HPDE6-E6E7 (cell line): ENCODE data around the gene GATA6.
"Not testable (repeated sequence)": the region's sequence is repeated elsewhere in the genome, so short reads cannot be mapped to it uniquely, and the experiment has no call there.

ENCODE experiments used
- DNase-seq: peaks from one replicate; pipeline ENCODE4 v3.0.0; 2011; ENCODE audit warnings: missing footprints; ENCODE audit errors: extremely low spot score

The GATA6 gene

DNA sequence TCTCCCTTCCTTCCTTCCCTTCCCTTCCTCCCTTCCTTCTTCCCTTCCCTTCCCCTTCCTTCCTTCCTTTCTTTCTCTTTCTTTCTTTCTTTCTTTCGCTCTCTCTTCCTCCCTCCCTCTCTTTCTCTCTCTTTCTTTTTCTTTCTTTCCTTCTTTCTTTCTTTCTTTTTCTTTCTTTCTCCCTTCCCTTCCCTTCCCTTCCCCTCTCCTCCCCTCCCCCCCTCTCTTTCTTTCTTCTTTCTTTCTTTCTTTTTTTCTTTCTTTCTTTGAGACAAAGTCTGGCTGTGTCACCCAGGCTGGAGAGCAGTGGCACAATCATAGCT, 34.8 kb downstream of the GATA6 start:
- no peak for DNase-seq

DNA sequence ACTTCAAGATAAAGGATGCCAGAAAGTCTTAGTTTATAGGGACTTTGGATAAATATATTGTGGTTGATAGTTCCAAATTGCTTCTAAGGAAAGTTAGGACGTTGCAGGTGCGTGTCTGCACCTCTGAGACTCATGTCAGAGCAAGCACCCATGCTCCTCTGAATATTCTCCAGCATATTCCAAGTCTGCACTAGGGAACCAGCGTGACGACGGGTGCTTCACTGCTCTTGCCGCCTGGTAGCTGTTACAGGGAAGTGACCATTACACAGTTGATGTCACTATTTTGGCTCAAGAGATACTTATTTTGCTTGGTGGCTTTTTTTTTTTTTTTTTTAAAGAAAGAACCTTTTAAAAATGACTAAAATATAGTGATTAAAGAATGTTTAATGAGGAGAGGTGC, 35.6 kb downstream of the GATA6 start:
- no peak for DNase-seq

DNA sequence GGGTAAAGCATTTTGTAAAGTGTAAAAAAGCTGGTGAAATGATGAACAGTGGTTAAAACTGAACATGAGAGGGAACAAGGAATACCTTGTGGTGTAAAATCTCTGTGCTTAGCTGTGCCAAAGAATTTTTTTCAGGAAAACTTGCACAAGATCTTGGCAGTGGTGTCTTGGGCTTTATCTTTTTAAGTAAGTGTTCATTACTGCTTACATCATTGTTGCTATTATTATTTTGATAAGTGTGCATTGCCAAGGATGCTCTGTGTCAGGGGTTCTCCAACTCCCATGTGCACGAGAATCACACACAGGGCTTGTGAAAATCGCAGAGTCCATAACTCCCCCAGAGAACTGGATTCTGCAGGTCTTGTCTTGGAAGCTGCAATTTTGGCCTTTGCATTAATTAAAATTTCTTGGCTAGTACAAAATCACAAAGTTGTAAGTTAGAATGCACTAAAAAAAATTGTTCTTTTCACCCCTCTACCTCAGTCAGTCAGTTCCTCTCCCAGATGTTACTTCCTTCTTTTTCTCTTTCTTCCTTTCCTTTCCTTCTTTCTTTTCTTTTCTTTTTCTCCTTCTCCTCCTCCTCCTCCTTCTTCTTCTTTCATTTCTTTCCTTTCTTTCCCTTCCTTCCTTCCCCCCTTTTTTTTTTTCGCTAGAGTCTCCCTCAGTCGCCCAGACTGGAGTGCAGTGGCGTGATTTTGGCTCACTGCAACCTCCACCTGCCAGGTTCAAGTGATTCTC, 37.8 kb downstream of the GATA6 start:
- no peak for DNase-seq

DNA sequence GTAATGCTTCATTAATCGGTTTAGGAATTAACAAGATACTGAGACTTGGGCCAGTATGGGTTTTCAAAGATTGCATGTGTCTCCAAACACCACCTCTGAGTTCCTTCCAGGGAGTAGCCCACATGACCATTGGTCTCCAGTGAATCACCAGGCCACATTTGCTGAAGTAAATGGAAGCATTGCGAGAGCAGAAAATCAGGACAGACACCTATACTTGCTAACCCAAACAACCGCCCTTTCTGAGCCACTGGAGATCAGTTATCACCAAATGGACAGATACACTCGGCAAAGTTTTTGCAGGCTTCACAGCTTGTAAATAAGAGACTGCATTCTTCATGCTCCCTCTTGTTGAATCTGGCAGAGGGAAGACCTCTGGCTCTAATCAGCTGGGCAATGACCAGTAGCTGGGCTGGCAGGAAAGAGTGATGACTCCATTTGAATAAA, 40.9 kb downstream of the GATA6 start:
- DNase-seq: no peak

DNA sequence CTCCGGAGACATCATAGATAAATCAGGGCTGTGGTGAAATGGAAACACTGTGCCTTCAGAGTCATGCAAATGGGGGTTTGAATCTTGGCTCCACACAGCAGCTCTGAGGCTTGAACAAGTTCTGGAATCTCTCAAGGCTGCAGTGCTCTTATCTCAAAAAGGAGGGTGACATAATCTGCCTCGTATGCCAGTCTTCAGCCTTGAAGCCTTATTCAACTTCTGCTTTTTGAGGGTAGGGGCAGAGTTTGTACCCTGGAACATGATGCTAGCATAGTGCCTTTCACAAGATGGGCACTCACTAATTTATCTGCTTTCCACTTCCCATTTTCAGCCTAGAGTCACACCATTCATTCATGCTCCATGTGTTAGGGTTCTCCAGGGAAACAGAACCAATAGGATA, 42.3 kb downstream of the GATA6 start:
- DNase-seq: no peak

DNA sequence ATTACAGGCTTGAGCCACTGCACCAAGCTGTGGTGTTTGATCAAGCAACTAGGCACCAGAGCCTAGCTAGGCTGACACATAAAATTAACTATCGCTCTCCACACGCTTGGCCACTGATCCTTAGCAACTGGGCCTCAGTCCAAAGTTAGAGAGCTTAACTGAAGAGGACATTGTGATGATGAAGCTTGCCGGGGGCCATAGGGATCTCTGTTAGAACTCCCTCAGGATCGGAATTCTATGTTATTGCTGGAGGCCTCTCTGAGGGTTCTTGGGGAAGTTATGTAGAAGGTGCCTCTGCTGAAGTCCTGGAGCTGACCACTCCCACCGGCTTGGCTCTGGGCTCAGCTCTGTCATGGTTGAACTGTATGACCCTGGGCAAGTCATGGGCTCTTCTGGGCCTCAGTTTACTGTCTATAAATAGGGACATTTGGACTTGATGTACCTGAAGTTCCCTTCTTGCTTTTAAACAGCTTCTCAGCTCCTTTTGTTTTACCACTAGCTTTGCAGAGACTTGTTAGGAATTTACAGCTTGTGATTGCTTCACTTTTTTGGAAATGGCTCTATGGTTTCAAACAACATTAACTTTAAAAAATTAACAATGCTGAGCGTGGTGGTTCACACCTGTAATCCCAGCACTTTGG, 44.1 kb downstream of the GATA6 start:
- DNase-seq: no peak

DNA sequence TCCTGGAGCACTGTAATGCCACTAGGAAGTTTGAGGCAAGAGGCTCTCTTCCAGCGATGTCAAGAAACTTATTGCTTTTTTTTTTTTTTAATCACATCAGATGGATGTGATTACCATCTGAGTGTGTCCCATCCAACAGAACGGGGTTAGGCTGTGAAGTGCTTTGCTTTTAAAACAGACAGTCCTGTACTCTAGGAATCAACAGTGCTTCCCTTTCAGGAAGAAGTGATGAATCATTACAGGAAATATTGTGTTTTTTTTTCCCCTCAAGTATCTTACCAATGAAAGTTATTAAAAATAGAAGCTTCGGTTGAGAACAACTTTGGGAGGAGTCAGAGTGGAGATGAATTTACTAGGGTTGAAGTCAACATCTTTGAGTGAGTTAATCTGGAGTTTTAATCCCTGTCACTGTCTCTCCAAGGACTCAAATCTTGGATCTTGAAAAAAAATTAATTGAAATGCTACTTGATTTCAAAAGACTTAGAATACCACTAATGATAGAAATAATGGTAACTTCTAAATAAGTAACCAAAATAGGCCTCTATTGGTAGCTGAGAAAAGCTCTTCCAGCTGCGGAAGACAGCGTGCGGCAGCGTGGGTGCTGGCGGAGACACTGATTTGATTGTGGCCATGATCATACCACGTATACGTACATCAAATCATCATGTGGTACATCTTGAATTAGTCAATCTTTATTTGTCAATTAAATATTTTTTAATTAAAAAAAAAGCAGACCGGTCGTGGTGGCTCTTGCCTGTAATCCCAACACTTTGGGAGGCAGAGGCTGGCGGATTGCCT, 45.5 kb downstream of the GATA6 start:
- DNase-seq: peak; percentile 48

DNA sequence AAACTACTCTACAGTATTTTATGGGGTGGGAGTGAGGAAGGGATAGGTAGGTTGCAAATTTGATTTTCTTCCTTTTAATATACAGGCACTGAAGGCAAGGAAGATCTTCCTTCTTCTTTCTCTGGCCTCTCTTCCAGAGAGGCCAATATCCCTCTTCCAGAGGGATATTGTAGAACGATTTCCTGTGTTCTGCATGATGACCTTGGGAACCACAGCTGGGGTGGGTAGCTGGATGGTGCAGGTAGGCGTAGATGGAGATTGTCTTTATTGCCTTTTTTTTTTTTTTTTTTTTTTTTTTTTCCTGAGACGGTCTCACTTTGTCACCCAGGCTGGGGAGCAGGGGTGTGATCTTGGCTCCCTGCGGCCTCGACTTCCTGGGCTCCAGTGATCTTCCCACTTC, 49.4 kb downstream of the GATA6 start:
- no peak for DNase-seq

DNA sequence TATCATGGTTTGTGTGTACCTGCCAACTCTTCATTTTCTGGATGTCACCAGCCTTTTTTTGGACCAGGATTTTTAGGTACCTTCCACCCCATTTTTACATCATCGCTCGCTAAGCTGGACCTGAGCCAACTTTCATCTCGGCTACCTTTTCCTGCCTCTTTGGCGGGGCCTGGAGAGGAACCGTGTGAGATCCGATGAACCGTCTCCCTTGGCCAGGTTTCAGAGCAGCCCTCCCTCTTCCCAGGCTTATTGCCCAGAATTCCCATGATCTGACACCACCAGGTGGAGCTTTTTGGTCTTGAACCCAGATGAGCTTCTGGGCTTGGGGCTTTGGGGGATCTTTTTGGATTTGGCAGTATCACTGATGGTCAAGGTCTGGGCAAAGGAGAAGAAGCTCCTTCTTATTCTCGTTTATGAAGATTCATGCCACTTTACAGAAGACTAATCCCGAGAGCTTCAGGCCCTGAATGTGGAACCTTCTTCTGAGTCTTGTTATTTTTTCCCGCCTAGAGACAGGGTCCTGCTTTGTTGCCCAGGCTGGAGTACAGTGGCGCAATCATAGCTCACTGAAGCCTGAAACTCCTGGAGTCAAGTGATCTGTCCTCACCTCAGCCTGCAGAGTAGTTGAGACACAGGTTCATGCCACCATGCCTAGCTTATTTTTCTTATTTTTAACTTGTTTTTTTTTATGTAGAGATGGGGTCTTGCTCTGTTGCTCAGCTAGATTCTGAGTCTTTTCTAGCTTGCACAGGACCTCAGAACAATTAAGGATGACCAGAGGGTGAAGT, 50.4 kb downstream of the GATA6 start:
- no peak for DNase-seq

DNA sequence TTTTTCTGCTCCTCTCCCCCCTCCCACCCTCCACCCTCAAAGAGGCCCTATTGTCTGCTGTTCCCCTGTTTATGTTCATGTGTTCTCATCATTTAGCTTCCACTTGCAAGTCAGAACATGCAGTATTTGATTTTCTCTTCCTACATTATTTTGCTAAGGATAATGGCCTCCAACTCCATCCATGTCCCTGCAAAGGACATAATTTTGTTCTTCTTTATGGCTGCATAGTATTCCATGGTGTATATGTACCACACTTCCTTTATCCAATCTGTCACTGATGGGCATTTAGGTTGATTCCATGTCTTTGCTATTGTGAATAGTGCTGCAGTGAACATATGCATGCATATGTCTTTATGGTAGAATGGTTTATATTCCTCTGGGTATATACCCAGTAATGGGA, 51.2 kb downstream of the GATA6 start:
- DNase-seq: not testable (repeated sequence)

DNA sequence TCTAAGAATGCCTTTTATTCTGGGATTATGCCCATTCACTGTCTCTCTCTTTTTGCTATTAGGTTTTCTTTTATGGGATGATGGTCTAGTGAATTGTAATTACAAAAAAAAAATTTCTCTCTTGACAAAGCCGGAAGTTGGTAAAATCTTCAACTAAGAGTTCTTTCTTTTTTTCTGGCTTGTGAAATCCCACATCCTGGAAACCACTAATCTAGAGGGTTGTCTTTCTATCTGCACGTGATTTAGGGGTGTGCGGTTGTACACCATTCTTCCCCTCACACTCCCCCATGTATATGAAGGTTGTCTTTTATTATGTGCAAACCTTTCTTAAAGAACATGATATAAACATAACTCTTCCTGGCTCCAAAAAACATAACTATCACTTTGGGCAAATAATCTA, 52.0 kb downstream of the GATA6 start:
- DNase-seq: no peak

DNA sequence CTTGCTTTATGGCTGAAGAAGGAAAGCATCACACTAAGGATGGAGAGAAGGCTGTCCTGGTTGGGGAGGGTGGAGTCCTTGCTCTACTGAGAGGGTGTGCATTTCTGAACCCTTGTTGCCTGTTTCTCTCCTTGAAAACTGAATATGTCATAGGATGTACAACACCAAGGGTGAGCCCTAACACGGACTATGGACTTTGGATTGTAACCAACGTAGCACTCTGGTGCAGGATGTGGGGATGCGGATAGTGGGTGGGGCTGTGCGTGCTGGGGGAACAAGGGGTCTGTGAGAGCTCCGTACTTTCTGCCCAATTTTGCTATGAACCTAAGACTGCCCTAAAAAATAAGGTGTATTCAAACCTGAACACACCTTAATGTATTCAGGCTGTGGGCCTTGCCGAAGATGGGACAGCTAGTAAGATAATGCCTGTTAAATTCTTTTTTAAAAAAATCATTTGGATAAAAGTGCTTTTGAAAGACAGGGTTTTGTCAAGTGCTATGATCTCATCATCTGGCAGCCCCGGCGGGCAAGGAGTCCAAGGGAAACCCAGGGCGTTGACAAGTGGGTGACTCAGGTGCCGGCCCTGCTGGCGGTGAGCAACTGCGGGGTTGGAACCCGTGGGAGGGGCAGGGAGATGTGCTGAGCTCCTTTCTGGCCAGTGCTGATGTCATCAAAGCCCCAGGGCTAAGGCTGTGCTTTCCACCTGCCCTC, 54.0 kb downstream of the GATA6 start:
- DNase-seq: peak; percentile 98

DNA sequence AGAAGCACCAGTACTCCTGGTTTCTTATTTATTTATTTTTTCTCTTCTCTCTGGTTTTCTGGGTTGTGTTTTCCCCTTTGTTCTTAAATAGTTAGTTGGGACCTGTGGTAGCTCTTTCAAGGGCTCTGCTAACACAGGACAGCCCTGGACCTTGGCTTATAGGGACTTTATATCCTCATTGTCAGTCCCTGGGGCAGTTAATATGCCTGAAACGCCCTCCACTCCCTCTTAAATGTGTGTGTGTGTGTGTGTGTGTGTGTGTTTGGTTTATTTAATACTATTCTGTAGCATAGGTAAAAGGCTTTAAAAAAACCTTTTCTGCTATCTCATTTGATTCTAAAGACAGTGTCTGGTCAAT, 54.6 kb downstream of the GATA6 start:
- no peak for DNase-seq

DNA sequence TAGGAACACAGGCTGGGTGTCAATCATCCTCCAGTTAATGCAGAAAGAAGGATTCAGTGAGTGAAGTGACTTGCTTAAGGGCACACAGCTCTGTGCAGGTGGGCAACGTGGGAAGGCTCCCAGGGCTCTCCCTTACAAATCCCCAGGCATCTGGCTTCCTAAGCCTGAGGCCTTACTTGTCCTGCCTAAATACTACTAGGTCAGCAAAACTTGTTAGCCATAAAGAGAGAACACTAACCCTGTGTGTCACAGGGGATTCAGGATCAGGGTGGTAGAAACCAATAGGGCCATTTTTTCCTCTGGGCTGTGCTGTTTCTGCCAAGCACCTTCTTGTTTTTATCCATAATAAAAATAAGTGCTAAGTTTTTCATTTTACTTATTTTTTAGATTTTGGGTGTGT, 55.0 kb downstream of the GATA6 start:
- no peak for DNase-seq

DNA sequence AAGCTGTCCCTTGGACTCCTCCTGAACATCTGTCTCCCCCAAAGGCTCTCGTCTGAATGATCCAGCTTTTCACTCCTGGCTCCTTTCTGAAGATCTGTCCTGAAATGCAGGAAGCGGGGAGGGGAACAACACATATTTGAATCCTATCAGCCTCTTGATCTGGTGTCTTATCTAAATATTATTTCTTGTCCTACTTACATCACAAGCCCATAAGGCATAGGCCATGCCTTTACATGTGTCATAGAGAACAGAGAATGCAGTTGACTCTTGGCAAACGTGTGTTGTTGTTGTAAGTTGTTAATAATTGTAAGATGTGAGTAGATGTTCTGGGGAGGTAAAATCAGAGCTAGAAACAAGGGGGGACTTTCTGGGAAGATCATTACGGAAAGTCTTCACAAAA, 57.4 kb downstream of the GATA6 start:
- DNase-seq: no peak

DNA sequence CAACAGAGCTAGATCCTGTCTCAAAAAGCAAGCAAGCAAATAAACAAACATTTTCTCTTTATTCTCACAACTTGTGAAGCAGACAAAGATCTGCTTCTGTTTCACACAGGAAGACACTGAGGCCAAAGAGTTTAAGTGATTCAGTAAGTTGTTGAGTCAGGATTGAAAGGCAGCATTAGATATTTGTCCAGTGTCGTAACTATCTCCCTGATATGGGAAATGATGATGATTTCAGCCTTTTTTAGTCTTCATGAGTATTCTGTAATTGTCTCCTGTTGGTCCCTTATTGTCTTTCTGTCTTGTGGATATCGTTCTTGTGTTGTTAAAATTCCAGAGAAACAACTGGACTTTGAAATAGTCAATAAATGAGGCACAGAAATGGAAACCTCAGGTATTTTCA, 59.6 kb downstream of the GATA6 start:
- no peak for DNase-seq

DNA sequence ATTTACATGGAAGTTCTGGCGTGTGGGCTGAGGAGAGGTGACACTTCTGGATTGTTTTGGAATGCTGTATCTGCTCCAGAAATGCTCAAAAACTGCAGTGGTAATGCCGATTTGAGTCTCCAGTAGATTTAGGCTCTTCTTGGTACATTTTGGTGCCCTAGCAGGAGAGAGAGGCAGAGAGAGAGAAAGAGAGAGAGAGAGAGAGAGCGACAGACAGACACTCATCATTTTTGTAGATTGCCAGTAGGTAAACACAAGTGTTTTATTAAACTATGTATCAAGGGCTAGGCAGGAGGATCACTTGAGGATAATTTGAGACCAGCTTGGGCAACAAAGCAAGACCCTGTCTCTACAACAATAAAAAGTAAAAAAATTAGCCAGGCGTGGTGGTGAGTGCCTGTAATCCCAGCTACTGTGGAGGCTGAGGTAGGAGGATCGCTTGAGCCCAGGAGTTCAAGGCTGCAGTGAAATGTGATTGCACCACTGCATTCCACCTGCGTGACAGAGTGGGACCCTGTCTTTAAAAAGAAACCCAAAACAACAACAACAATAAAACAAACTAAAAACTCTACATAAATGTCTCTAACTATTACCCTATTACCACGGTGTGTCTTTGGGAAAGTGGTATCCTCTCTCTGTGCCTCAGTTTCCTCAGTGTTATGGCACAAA, 60.2 kb downstream of the GATA6 start:
- no peak for DNase-seq

DNA sequence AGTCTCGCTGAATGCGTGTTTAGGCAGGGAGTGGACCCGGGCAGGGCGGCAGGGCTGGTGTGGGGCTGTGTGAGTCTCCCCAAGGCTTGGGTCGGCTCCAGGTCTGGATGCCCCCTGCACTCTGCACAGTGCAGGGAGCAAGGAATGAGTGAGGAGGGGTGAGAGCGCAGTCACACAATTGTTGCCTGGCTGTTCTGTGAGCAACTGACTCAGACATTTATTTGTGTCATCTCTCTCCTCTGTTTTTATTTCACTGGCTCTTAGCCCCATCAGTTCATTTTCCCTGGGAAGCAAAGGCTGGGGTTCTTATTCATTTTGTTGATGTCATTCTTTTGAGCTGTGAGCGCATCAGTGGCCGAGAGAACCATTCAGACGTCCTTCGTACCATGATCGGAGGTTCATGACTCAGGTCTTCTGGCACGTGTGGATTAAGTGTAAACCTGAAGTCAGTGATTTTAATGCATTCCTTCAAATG, 61.1 kb downstream of the GATA6 start:
- DNase-seq: no peak

DNA sequence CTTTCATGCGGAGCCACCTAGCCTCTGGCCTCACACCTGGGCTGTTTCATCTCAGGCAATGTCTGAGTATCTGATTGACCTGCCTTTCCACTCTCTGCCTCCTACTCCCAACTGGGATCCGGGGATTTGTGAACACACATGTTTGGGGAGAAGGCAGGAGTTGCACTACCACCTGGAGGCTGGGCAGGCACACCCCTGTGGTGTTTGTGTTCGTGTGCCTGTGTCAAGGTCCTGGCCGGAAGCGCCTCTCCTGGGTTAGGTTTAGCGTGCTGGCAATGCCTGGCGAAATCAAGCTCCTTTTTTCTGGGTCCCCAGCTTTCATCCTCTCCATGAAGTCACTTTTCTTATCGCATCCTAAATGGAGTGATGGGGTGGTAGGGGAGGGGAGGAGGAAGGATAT, 63.9 kb downstream of the GATA6 start:
- DNase-seq: no peak

DNA sequence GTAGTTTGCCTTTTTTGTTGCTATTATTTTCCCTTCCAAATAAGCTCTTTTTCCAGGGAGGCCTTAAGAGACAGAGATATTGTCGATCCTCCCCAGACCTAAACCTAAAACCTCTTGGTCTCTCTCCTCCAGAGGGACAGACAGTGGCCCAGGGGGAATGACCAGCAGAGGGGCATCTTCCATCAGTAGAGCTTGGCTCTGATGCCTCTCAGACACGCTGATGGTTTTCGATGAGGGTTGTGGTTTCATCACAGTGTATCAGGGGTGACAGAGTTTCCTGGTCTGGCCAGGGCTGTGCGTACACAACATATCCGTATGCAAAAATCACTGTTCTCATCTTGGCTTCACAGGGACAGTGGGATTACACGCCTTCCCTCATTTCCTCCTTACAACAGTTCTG, 68.6 kb downstream of the GATA6 start:
- DNase-seq: no peak

DNA sequence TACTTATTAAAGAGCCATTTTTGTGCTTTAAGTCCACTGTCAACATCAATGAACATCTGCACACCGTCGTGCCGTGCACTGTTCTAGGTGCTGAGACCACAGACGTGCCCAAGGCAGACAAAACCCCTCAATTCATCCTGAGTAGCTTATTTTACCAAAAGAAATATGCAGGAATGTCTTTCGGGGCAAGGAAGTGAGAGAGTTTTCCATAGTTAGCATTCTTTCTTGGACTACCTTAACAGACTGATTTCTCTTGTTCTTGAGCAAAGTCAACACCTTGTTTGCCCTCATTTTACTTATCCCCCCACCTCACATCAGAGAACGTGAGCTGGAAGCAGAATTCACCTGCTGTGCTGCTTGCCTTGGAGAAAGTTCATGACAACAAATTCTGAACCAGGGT, 69.3 kb downstream of the GATA6 start:
- no peak for DNase-seq
